IgD-negative memory B cell (primary cell): ENCODE results near the gene CEMIP2. TPM values are rescaled to one million over a fixed set of nuclear protein-coding genes. Genes with fewer than 3 reads are reported as not detected.

Source experiments
- H3K27ac Mint-ChIP-seq, 3 donors: one replicate each; pipeline ENCODE4 v1.8.0; 2020 to 2022; ENCODE audit warnings: mild to moderate bottlenecking in 3 of 3, mixed read lengths in 3 of 3, moderate library complexity in 1 of 3
- H3K27me3 Mint-ChIP-seq: one replicate; pipeline ENCODE4 v1.8.0; 2021; ENCODE audit warnings: mixed read lengths
- H3K36me3 Mint-ChIP-seq: one replicate; pipeline ENCODE4 v1.8.0; 2020; ENCODE audit warnings: mild to moderate bottlenecking, mixed read lengths
- H3K4me1 Mint-ChIP-seq, 3 donors: one replicate each; pipeline ENCODE4 v1.8.0; 2020 to 2022; ENCODE audit warnings: mixed read lengths in 3 of 3, mild to moderate bottlenecking in 1 of 3
- H3K4me3 Mint-ChIP-seq, 4 donors: one replicate each; pipeline ENCODE4 v1.8.0; 2020 to 2022; ENCODE audit warnings: mild to moderate bottlenecking in 4 of 4, mixed read lengths in 4 of 4, moderate library complexity in 3 of 4
- H3K9me3 Mint-ChIP-seq, 3 donors: one replicate each; pipeline ENCODE4 v1.8.0; 2020 to 2021; ENCODE audit warnings: mixed read lengths in 3 of 3, mild to moderate bottlenecking in 1 of 3
- polyA plus RNA-seq: library from polyadenylated mRNA; unstranded; fragments of 300-500 nt; fragmentation: Illumina TruSeq; gene quantifications from one replicate; pipeline ENCODE4 v1.2.3, GENCODE V29; 2021

Gene CEMIP2
- polyA plus RNA-seq, 1 donor from 2014 or later, result 7.3 TPM

- H3K4me3 Mint-ChIP-seq, result no peak overlapping the region
- H3K4me1 Mint-ChIP-seq, result peaks cover 1 to 5% (median 3%) of the 10 kb centered on the region in 3 donors
- H3K27me3 Mint-ChIP-seq, result peaks cover 7% of the 10 kb centered on the region
- H3K27ac Mint-ChIP-seq, result no peak overlapping the region
- H3K9me3 Mint-ChIP-seq, result peaks cover 6 to 10% (median 9%) of the 10 kb centered on the region in 3 donors
- peaks cover 5% of the 10 kb centered on the region for H3K36me3 Mint-ChIP-seq
Observed at GRCh38 chr9:71652480-71652879, 115.8 kb downstream of the CEMIP2 start.

- peaks cover 6 to 10% (median 7%) of the 10 kb centered on the region in 3 donors for H3K4me1 Mint-ChIP-seq
- H3K9me3 Mint-ChIP-seq, result peaks cover 0 to 2% (median 0%) of the 10 kb centered on the region in 3 donors
- H3K4me3 Mint-ChIP-seq, result no peak overlapping the region
- peaks cover 9% of the 10 kb centered on the region for H3K27me3 Mint-ChIP-seq
- H3K36me3 Mint-ChIP-seq, result peaks cover 2% of the 10 kb centered on the region
- H3K27ac Mint-ChIP-seq, result no peak overlapping the region
Observed at GRCh38 chr9:71648453-71648852, 119.9 kb downstream of the CEMIP2 start.

- Mint-ChIP-seq H3K27ac (no peak overlapping the region), H3K4me3 (peak overlapping the region in 2 of 4 donors; percentile 67 to 76), H3K27me3 (peaks cover 9% of the 10 kb centered on the region), H3K36me3 (peaks cover 2% of the 10 kb centered on the region), H3K4me1 (peaks cover 6 to 7% (median 7%) of the 10 kb centered on the region in 3 donors), H3K9me3 (peaks cover 0 to 2% (median 0%) of the 10 kb centered on the region in 3 donors)
Observed at GRCh38 chr9:71647094-71647591, 121.2 kb downstream of the CEMIP2 start.

- H3K4me1 Mint-ChIP-seq, result peaks cover 6 to 7% (median 6%) of the 10 kb centered on the region in 3 donors
- H3K4me3 Mint-ChIP-seq, result no peak overlapping the region
- H3K27ac Mint-ChIP-seq, result no peak overlapping the region
- H3K36me3 Mint-ChIP-seq, result peaks cover 2% of the 10 kb centered on the region
- H3K27me3 Mint-ChIP-seq, result peaks cover 9% of the 10 kb centered on the region
- peaks cover 0 to 2% (median 0%) of the 10 kb centered on the region in 3 donors for H3K9me3 Mint-ChIP-seq
Observed at GRCh38 chr9:71646131-71646530, 122.2 kb downstream of the CEMIP2 start.

- H3K9me3 Mint-ChIP-seq, result peaks cover 0 to 4% (median 0%) of the 10 kb centered on the region in 3 donors
- no peak overlapping the region for H3K4me3 Mint-ChIP-seq
- H3K36me3 Mint-ChIP-seq, result no peaks in the 10 kb centered on the region
- no peak overlapping the region for H3K27ac Mint-ChIP-seq
- H3K27me3 Mint-ChIP-seq, result peaks cover 11% of the 10 kb centered on the region
- peaks cover 7 to 8% (median 7%) of the 10 kb centered on the region in 3 donors for H3K4me1 Mint-ChIP-seq
Observed at GRCh38 chr9:71644819-71645362, 123.4 kb downstream of the CEMIP2 start.

- no peak overlapping the region for H3K27ac Mint-ChIP-seq
Observed at GRCh38 chr9:71643330-71643729, 125.0 kb downstream of the CEMIP2 start.

GRCh38 chr9:71642056-71642455 lies 126.3 kb downstream of the CEMIP2 start:
- H3K27ac Mint-ChIP-seq, result no peak overlapping the region
- H3K27me3 Mint-ChIP-seq, result peaks cover 7% of the 10 kb centered on the region
- peaks cover 21 to 27% (median 26%) of the 10 kb centered on the region in 3 donors for H3K4me1 Mint-ChIP-seq
- peaks cover 0 to 4% (median 0%) of the 10 kb centered on the region in 3 donors for H3K9me3 Mint-ChIP-seq
- peaks cover 2% of the 10 kb centered on the region for H3K36me3 Mint-ChIP-seq
- H3K4me3 Mint-ChIP-seq, result no peak overlapping the region

More at GRCh38 chr9:71643330-71643729, 125.0 kb downstream of the CEMIP2 start:
- Mint-ChIP-seq H3K27me3 (peaks cover 8% of the 10 kb centered on the region), H3K4me1 (peaks cover 18 to 22% (median 21%) of the 10 kb centered on the region in 3 donors), H3K36me3 (peaks cover 2% of the 10 kb centered on the region), H3K9me3 (peaks cover 0 to 4% (median 0%) of the 10 kb centered on the region in 3 donors), H3K4me3 (no peak overlapping the region)

GRCh38 chr9:71638627-71639026 lies 129.7 kb downstream of the CEMIP2 start:
- peaks cover 2% of the 10 kb centered on the region for H3K36me3 Mint-ChIP-seq
- H3K4me1 Mint-ChIP-seq, result peaks cover 21 to 26% (median 26%) of the 10 kb centered on the region in 3 donors
- H3K27ac Mint-ChIP-seq, result peak overlapping the region; percentile 1 to 68 (median 16)
- peaks cover 0 to 3% (median 0%) of the 10 kb centered on the region in 3 donors for H3K9me3 Mint-ChIP-seq
- H3K4me3 Mint-ChIP-seq, result peak overlapping the region in 3 of 4 donors; percentile 71 to 74 (median 72)
- H3K27me3 Mint-ChIP-seq, result peaks cover 5% of the 10 kb centered on the region

- peak overlapping the region in 2 of 3 donors; percentile 16 to 76 for H3K27ac Mint-ChIP-seq
- peaks cover 2% of the 10 kb centered on the region for H3K36me3 Mint-ChIP-seq
Observed at GRCh38 chr9:71637926-71638325, 130.4 kb downstream of the CEMIP2 start.

GRCh38 chr9:71637375-71637774 lies 130.9 kb downstream of the CEMIP2 start:
- Mint-ChIP-seq H3K27me3 (peaks cover 5% of the 10 kb centered on the region), H3K4me1 (peaks cover 21 to 26% (median 26%) of the 10 kb centered on the region in 3 donors), H3K4me3 (peak overlapping the region in 2 of 4 donors; percentile 6 to 72), H3K27ac (peak overlapping the region; percentile 1 to 76 (median 32)), H3K36me3 (peaks cover 2% of the 10 kb centered on the region), H3K9me3 (peaks cover 0 to 3% (median 0%) of the 10 kb centered on the region in 3 donors)

More at GRCh38 chr9:71637926-71638325, 130.4 kb downstream of the CEMIP2 start:
- peaks cover 21 to 26% (median 26%) of the 10 kb centered on the region in 3 donors for H3K4me1 Mint-ChIP-seq
- no peak overlapping the region for H3K4me3 Mint-ChIP-seq
- peaks cover 5% of the 10 kb centered on the region for H3K27me3 Mint-ChIP-seq
- peaks cover 0 to 3% (median 0%) of the 10 kb centered on the region in 3 donors for H3K9me3 Mint-ChIP-seq

- H3K27ac Mint-ChIP-seq, result peak overlapping the region in 1 of 3 donors; percentile 9
- H3K9me3 Mint-ChIP-seq, result peaks cover 0 to 3% (median 0%) of the 10 kb centered on the region in 3 donors
Observed at GRCh38 chr9:71636143-71636839, 132.0 kb downstream of the CEMIP2 start.

GRCh38 chr9:71634752-71635151 lies 133.6 kb downstream of the CEMIP2 start:
- Mint-ChIP-seq H3K4me3 (no peak overlapping the region), H3K27me3 (peaks cover 3% of the 10 kb centered on the region), H3K36me3 (peaks cover 2% of the 10 kb centered on the region)

More at GRCh38 chr9:71636143-71636839, 132.0 kb downstream of the CEMIP2 start:
- Mint-ChIP-seq H3K27me3 (peaks cover 5% of the 10 kb centered on the region), H3K4me1 (peaks cover 21 to 26% (median 26%) of the 10 kb centered on the region in 3 donors), H3K4me3 (no peak overlapping the region), H3K36me3 (peaks cover 2% of the 10 kb centered on the region)

More at GRCh38 chr9:71634752-71635151, 133.6 kb downstream of the CEMIP2 start:
- Mint-ChIP-seq H3K4me1 (peaks cover 19 to 24% (median 24%) of the 10 kb centered on the region in 3 donors), H3K9me3 (peaks cover 0 to 1% (median 0%) of the 10 kb centered on the region in 3 donors), H3K27ac (no peak overlapping the region)
